PC-3 (cell line): ENCODE results near the gene TEX2.
"Not testable (repeated sequence)": the region's sequence is repeated elsewhere in the genome, so short reads cannot be mapped to it uniquely, and the experiment has no call there.

ENCODE experiments used
- CTCF ChIP-seq: fragments of 300-600 bp; sonication (generic); conservative IDR thresholded peaks from 2 replicates; pipeline ENCODE4 v1.5.1; 2017; ENCODE audit warnings: antibody characterized with exemption, low read depth, mild to moderate bottlenecking, low read length
- EZH2phosphoT487 ChIP-seq: fragments of 300-600 bp; sonication (generic); IDR thresholded peaks from 2 replicates; pipeline ENCODE4 v1.6.1; 2018; ENCODE audit warnings: mild to moderate bottlenecking, antibody characterized with exemption, low read length, borderline replicate concordance

DNA sequence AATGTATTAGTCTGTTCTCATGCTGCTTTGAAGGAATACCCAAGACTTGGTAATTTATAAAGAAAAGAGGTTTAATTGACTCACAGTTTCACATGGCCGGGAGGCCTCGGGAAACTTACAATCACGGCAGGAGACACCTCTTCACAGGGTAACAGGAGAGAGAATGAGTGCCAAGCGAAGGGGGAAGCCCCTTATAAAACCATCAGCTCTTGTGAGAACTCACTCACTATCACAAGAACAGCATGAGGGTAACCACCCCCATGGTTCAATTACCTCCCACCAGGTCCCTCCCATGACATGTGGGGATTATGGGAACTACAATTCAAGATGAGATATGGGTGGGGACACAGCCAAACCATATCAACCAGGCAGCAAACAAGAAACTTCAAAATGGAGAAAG is 24.6 kb downstream of the TEX2 start:
- not testable (repeated sequence) for TF ChIP-seq CTCF, EZH2phosphoT487
